ENCODE results near the gene FGD5.

FGD5 gene

DNA sequence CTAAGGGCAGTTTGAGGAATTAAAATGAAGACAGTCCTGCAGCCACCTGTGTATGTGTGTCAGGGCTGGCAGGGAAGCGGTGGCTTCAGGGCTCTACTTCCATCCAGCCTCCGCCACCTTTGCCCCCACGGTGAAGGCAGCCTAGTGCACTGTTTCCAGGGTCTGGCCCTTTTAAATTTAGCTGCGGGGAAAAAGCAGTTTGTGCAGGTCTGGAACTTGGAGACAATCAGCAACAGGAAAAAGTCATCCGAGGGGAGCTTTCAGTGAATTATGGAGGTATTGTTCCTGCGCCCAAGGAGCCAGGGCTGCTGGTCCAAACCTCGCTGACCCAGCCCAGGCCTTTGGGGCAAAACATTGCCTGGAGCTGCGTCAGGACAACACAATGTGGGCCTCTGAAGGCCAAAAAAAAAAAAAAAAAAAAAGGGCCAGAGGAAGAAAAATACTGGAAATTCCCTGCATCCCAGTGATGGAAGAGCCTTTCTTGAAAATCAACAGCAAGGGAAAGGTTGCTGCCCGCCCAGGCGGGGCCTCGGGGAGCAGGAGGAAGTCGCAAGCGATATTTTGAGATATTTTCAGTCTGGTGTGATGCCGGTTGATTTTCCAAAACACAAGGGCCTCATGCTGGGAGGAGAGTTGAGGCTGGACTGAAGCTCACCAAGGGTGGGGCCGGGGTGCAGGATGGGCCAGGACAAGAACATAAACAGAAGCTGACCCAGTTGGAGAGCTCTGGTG is 25.5 kb upstream of the FGD5 start:
- Histone ChIP-seq H3K79me2 (ENCODE audit: low read length) (no peaks in the 10 kb centered on the region), H3K4me3 (ENCODE audit: low read length) (no peak overlapping the region), H3K36me3 (replicated peaks; ENCODE audit: insufficient read depth, low read length) (no peaks in the 10 kb centered on the region), H2AFZ (ENCODE audit: low read length) (no peak overlapping the region), H3K4me2 (ENCODE audit: low read depth, low read length) (no peak overlapping the region), H4K20me1 (ENCODE audit: insufficient read depth, low read length) (no peaks in the 10 kb centered on the region), H3K4me1 (ENCODE audit: low read length) (no peaks in the 10 kb centered on the region), H3K9me2 (replicated peaks; ENCODE audit: insufficient read depth, low read length) (no peaks in the 10 kb centered on the region), H3K27ac (ENCODE audit: low read length) (no peak overlapping the region), H3K9me3 (replicated peaks; ENCODE audit: insufficient read depth, low read length) (no peaks in the 10 kb centered on the region), H3F3A (ENCODE audit: insufficient read depth, low read length) (no peaks in the 10 kb centered on the region), H3K9ac (ENCODE audit: low read length) (no peak overlapping the region), H3K27me3 (replicated peaks; ENCODE audit: insufficient read depth, low read length) (peaks cover 5% of the 10 kb centered on the region; the same call in 1 of the 2 replicates)
- TF ChIP-seq EZH2phosphoT487 (IDR thresholded peaks at IDR 0.05; ENCODE audit: low read length) (no peak), EZH2 (optimal IDR thresholded peaks at IDR 0.05; ENCODE audit: low read depth, low read length) (no peak)
- TF ChIP-seq, protein P1, sequence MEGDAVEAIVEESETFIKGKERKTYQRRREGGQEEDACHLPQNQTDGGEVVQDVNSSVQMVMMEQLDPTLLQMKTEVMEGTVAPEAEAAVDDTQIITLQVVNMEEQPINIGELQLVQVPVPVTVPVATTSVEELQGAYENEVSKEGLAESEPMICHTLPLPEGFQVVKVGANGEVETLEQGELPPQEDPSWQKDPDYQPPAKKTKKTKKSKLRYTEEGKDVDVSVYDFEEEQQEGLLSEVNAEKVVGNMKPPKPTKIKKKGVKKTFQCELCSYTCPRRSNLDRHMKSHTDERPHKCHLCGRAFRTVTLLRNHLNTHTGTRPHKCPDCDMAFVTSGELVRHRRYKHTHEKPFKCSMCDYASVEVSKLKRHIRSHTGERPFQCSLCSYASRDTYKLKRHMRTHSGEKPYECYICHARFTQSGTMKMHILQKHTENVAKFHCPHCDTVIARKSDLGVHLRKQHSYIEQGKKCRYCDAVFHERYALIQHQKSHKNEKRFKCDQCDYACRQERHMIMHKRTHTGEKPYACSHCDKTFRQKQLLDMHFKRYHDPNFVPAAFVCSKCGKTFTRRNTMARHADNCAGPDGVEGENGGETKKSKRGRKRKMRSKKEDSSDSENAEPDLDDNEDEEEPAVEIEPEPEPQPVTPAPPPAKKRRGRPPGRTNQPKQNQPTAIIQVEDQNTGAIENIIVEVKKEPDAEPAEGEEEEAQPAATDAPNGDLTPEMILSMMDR (IDR thresholded peaks at IDR 0.05; ENCODE audit: low read length): no peak
- no peak for DNase-seq

DNA sequence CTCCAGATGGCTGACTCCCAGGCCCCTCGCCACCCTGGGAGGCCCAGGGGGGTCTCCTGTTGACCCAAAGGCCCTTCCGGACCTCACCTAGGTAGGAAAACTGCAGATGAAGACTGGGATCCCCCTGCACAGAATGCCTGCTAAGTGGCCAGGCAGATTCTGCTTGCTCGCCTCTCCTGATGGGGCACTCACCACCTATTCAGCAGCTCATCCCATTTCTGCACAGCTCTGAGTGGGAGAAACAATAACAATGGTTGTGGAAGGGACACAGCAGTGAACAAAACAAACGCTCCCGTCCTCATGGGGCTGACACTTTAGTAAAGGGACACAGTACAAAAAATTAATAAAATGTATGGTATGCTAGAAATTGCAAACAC is 24.9 kb upstream of the FGD5 start:
- TF ChIP-seq EZH2phosphoT487 (IDR thresholded peaks at IDR 0.05; ENCODE audit: low read length) (no peak), EZH2 (optimal IDR thresholded peaks at IDR 0.05; ENCODE audit: low read depth, low read length) (no peak)
- TF ChIP-seq, protein P1 (IDR thresholded peaks at IDR 0.05; ENCODE audit: low read length): no peak

GRCh38 chr3:14794435-14794834 is 24.3 kb upstream of the FGD5 start:
- H3K4me2 ChIP-seq (ENCODE audit: low read depth, low read length): no peak overlapping the region
- no peaks in the 10 kb centered on the region for H3K36me3 ChIP-seq (replicated peaks; ENCODE audit: insufficient read depth, low read length)
- H2AFZ ChIP-seq (ENCODE audit: low read length): no peak overlapping the region
- no peak overlapping the region for H3K4me3 ChIP-seq (ENCODE audit: low read length)
- no peak for DNase-seq
- peaks cover 9% of the 10 kb centered on the region; the same call in 1 of the 2 replicates for H3K27me3 ChIP-seq (replicated peaks; ENCODE audit: insufficient read depth, low read length)
- H3K9me2 ChIP-seq (replicated peaks; ENCODE audit: insufficient read depth, low read length): no peaks in the 10 kb centered on the region
- H3K9me3 ChIP-seq (replicated peaks; ENCODE audit: insufficient read depth, low read length): no peaks in the 10 kb centered on the region
- no peak overlapping the region for H3K27ac ChIP-seq (ENCODE audit: low read length)
- TF ChIP-seq, protein P1 (IDR thresholded peaks at IDR 0.05; ENCODE audit: low read length): no peak
- no peak for TF ChIP-seq EZH2phosphoT487 (IDR thresholded peaks at IDR 0.05; ENCODE audit: low read length)
- TF ChIP-seq EZH2 (optimal IDR thresholded peaks at IDR 0.05; ENCODE audit: low read depth, low read length): no peak
- no peaks in the 10 kb centered on the region for H3K79me2 ChIP-seq (ENCODE audit: low read length)
- no peaks in the 10 kb centered on the region for H3K4me1 ChIP-seq (ENCODE audit: low read length)
- H3F3A ChIP-seq (ENCODE audit: insufficient read depth, low read length): no peaks in the 10 kb centered on the region
- no peak overlapping the region for H3K9ac ChIP-seq (ENCODE audit: low read length)
- H4K20me1 ChIP-seq (ENCODE audit: insufficient read depth, low read length): no peaks in the 10 kb centered on the region

More for the DNA sequence above, 24.9 kb upstream of the FGD5 start:
- no peaks in the 10 kb centered on the region for H4K20me1 ChIP-seq (ENCODE audit: insufficient read depth, low read length)
- no peaks in the 10 kb centered on the region for H3K79me2 ChIP-seq (ENCODE audit: low read length)
- H3K27me3 ChIP-seq (replicated peaks; ENCODE audit: insufficient read depth, low read length): peaks cover 8% of the 10 kb centered on the region; the same call in 1 of the 2 replicates
- H3K27ac ChIP-seq (ENCODE audit: low read length): no peak overlapping the region
- no peaks in the 10 kb centered on the region for H3K36me3 ChIP-seq (replicated peaks; ENCODE audit: insufficient read depth, low read length)
- no peaks in the 10 kb centered on the region for H3K9me3 ChIP-seq (replicated peaks; ENCODE audit: insufficient read depth, low read length)
- no peaks in the 10 kb centered on the region for H3K4me1 ChIP-seq (ENCODE audit: low read length)
- no peak for DNase-seq
- H3K9ac ChIP-seq (ENCODE audit: low read length): no peak overlapping the region
- H3K4me3 ChIP-seq (ENCODE audit: low read length): no peak overlapping the region
- no peak overlapping the region for H2AFZ ChIP-seq (ENCODE audit: low read length)
- no peak overlapping the region for H3K4me2 ChIP-seq (ENCODE audit: low read depth, low read length)
- no peaks in the 10 kb centered on the region for H3F3A ChIP-seq (ENCODE audit: insufficient read depth, low read length)
- H3K9me2 ChIP-seq (replicated peaks; ENCODE audit: insufficient read depth, low read length): no peaks in the 10 kb centered on the region
